Activated CD4-positive, alpha-beta T cell treated with anti-CD3 and anti-CD28 coated beads for 24 hours (primary cell): ENCODE data around the gene TMPRSS9.

Experiments
- DNase-seq, 2 donors: peaks; one replicate each; pipeline ENCODE4 v3.0.0-alpha.2; 2020; ENCODE audit warnings: low read depth in 2 of 2

The TMPRSS9 gene

GRCh38 chr19:2329501-2329916 lies 30.6 kb upstream of the TMPRSS9 start:
- DNase-seq, result no peak

DNA sequence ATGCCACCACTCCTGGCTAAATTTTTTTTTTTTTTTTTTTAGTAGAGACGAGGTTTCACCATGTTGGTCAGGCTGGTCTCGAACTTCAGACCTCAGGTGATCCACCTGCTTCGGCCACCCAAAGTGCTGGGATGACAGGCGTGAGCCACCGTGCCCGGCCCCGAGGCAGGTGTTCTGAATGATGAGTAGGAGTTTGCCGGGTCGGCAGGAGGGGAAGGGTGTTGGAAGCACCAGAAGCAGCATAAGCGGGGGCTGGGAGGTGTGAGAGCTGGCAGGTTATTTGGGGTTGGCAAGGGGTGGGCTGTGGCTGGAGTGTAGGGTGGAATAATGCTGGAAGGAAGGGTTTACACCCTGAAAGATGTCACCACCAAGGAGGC lies 29.8 kb upstream of the TMPRSS9 start:
- DNase-seq, result no peak

GRCh38 chr19:2330632-2331284 lies 29.3 kb upstream of the TMPRSS9 start:
- no peak for DNase-seq

DNA sequence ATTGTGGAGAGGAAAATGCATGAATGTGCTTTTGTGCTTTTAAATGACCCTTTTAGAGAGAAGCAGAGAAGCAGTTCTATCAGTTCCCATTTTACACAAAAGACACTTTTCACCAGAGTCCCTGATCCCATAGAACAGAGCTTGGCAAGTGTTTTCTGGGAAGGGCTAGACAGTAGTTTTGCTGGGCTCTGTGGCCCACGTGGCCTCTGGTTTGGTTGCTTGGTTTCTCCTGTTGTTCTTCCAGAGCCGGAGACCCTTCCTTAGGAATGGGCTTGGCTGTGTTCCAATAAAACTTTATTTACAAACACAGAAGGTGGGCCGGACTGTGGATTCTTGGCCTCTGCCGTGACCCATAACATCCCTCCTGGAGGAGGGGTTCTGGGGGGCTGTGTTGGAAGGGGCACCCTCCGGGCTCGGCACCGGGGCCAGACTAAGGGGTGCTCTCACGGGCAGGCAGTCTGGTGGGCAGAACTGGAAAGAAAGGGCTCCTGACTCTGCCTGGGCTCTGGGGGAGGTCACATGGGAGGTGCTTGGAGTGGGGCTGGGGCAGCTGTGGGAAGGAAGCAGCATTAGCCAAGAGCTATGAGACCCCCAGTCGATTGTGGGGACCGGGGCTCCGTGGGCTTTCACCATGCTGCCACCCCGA lies 28.3 kb upstream of the TMPRSS9 start:
- no peak for DNase-seq

DNA sequence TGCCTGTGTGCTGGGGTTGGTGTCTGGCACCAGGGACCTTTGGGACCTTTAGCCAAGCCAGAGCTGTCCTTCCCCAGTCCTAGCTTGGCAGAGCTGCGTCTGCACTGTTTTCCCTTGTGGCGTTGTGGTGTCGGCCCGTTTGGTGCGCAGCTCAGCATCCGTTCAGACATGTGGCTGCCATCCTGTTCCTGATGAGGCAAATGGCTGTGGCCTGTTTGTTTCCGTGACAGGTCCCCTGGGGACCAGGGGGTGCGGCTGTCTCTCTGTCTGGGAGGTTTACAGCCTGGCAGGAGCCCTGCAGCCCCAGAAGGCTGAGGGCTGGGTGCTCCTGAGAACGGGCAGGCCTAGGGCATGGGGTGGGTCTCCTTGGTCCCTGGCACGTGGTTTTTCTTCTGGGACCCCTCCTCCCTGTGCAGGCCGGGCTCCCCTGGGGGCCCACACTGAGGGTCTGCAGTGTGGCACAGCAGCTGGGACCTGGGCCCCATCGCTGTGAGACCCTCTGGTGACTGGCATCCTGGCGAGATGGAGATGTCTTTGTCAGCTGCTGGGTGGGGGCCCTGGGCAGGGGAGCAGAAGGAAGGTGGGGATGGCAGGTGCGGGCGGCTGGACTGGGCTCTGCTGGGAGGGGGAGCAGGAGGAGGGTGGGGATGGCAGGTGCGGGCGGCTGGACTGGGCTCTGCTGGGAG lies 27.6 kb upstream of the TMPRSS9 start:
- DNase-seq, result no peak

DNA sequence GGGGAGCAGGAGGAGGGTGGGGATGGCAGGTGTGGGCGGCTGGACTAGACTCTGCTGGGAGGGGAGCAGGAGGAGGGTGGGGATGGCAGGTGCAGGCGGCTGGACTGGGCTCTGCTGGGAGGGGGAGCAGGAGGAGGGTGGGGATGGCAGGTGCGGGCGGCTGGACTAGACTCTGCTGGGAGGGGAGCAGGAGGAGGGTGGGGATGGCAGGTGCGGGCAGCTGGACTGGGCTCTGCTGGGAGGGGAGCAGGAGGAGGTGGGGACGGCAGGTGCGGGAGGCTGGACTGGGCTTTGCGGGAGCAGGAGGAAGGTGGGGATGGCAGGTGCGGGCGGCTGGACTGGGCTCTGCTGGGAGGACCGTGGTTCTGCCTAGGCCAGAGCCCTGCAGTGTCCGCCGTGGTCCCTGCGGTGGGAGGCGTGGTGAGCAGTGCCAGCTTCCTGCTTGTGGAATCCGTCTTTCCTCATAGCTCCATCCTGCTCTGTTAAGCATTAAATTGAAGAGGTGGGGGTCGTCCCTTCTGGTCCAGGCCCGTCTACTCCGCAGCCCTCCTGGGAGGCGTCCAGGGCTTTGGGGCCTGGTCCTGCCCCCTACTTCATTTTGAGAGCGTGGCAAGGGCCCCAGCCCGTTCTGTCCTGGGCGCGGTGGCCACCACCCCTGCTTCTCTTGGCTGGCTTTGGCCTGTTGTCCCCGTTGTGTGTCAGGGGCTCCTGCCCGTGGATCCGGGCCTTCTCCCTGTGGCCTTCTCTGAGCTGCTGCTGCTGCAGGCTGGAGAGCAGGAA lies 26.8 kb upstream of the TMPRSS9 start:
- DNase-seq, result no peak

- no peak for DNase-seq
These were observed 26.3 kb upstream of the TMPRSS9 start for GRCh38 chr19:2333807-2334211.

GRCh38 chr19:2334426-2334825 lies 25.6 kb upstream of the TMPRSS9 start:
- no peak for DNase-seq

DNA sequence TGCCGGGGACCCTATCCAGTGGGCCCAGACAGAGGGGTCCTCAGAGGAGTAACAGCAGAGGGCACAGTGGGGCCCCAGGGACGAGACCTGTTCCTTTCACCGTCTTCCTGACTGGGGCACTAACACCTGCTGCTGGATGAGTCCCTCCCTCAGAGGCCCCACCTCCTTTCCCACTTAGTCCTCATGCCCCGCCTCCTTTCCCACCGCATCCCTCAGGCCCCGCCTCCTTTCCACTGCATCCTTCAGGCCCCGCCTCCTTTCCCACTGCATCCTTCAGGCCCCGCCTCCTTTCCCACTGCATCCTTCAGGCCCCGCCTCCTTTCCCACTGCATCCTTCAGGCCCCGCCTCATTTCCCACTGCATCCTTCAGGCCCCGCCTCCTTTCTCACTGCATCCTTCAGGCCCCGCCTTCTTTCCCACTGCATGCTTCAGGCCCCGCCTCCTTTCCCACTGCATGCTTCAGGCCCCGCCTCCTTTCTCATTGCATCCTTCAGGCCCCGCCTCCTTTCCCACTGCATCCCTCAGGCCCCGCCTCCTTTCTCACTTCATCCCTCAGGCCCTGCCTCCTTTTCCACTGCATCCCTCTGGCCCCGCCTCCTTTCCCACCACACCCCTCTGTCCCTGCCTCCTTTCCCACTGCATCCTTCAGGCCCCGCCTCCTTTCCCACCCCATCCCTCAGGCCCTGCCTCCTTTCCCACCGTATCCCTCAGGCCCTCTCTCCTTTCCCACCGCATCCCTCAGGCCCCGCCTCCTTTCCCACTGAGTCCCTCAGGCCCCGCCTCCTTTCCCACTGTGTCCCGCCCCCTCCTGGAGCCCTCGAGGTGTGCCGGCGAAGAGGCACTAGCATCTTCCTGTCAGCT lies 24.8 kb upstream of the TMPRSS9 start:
- no peak for DNase-seq

DNA sequence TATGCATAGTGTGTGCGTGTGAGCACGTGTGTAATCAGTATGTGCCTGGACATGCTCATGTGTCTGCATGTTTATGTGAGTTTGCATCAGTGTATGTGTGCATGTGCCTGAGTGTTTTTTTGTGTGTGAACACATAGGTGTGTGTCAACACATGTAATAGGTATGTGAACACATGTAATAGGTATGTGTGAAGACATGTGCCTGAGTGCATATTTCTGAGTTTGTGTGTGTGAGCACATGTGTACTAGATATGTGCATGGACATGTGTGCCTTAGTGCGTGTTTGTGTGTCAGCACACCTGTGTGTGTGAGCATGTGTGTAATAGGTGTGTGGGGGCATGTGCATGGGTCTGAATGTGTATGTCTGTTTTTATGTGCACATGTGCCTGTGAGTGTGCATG lies 24.2 kb upstream of the TMPRSS9 start:
- DNase-seq, result no peak

DNA sequence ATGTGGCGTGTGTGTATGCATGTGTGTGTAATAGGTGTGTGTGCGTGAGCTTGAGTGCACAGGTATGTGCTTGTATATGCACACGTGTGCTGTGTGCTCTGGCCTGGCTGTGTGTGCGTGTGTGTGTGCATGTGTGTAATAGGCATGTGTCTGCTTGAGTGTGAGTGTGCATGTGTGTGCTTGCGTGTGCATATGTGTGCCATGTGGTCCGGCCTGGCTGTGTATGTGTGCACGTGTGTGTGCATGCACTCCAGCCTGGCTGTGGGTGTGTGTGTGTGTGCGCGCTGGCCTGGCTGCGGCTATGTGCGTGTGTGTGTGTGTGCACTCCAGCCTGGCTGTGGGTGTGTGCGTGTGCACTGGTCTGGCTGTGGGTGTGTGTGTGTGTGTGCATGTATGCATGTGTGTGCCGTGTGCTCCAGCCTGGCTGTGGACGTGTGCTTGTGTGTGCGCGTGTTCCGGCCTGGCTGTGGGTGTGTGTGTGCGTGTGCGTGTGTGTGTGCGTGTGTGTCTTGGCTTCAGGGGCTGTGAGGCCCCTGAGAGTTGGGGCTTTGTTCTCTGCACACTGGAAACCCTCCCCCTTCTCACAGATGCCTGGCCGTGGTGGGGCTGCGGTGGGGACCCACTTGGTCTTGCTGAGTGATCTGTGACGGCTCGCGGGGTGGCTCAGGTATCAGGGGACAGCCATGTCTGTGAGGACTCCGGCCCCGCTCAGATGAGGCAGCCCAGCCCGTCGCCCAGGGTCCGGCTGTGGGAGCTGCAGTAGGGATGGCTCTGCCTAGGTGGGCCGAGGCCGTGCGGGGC lies 23.3 kb upstream of the TMPRSS9 start:
- no peak for DNase-seq

DNA sequence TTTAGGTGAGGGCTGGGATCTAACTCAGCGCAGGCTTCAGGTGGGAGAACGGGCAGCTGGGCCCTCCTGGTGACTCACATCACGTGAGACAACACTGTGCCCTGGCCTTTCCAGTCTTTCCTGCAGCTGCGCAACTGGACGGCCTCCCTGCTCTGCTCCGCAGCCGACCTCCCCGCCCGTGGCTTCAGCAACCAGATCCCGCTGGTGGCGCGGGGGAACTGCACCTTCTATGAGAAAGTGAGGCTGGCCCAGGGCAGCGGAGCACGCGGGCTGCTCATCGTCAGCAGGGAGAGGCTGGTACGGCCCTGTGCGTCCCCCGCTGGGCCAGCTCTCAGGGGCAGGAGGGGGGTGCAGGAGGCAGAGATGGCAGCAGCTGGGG lies 22.7 kb upstream of the TMPRSS9 start:
- DNase-seq, result no peak

- no peak for DNase-seq
These were observed 21.9 kb upstream of the TMPRSS9 start for GRCh38 chr19:2338055-2338615.

DNA sequence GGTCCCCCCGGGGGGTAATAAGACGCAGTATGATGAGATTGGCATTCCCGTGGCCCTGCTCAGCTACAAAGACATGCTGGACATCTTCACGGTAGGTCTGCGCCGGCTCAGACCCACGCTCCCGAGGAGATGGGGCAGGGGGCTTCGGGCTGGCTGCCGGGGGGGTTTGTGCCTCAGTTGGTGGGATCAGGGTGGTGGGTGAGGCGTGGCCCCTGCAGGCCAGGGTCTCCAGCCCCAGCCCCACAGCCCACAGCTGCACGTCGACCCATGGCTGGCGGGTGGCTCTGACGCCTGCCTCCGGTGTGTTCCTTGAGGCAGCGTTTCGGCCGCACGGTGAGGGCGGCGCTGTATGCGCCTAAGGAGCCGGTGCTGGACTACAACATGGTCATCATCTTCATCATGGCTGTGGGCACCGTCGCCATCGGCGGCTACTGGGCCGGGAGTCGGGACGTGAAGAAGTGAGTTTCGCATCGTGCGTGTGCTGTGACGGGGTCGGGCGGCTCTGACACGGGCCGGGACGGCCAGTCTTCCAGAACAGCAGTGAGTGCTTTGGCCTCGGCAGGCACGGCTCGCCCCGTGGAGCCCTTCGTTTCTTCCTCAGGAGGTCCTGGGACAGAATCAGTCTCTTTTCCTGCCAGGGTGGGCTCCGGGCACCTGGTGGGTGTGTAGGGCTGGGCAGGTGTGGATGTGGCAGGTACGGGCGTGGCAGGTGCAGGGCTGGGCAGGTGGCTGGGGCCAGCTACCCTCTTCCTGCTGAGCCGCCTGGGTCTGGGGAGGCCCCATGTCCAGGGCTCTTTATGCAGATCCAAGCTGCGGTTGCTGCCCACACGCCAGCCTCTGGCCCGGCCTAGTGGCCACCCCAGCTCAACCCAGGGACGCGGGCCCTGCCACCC lies 21.1 kb upstream of the TMPRSS9 start:
- DNase-seq, result no peak

DNA sequence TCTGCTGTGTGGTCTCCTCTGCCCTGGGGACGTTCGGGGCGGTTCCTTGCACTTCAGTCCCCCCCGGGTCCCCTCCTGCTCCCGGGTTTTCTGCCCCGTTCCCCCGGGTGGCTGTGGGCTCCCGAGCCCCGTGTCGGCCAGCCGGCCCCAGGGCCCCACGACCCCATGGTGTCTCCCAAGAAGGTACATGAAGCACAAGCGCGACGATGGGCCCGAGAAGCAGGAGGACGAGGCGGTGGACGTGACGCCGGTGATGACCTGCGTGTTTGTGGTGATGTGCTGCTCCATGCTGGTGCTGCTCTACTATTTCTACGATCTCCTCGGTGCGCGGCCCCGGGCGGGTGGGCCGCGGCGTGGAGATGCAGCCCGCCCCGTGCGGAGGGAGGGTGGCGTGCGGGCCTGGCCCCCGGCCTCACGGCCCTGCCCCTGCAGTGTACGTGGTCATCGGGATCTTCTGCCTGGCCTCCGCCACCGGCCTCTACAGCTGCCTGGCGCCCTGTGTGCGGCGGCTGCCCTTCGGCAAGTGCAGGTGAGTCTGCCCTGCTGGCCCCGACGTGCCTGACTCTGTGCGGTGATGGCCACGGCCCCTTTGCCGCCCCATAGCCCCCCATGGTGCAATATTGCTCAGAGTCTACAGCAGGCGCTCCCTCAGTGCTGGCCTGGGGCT lies 20.3 kb upstream of the TMPRSS9 start:
- no peak for DNase-seq

GRCh38 chr19:2340496-2341243 lies 19.4 kb upstream of the TMPRSS9 start:
- no peak for DNase-seq

DNA sequence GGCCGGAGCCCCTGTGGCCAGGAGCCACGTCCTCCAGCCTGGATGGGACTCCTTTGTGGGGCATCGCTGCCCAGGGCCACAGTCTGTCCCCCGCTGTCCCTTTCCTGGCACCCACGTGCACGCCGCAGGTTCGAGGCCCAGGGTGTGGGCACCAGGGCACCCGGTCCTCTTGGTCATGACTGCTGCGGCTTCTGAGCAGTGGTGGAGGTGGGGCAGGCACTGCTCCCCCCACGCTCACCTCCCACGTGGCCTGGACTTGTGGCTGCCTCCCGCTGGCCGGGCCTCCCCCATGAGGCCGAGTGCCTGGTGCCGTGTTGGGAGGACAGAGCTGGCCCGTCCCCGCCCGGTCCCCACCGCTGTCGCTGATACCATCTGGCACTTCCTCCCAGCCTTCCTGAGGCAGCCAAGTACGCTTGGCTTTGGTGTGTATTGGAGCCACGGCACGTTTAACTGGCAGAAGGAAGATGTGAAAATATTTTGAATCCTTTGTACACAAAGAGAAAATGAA lies 18.8 kb upstream of the TMPRSS9 start:
- DNase-seq, result no peak

DNA sequence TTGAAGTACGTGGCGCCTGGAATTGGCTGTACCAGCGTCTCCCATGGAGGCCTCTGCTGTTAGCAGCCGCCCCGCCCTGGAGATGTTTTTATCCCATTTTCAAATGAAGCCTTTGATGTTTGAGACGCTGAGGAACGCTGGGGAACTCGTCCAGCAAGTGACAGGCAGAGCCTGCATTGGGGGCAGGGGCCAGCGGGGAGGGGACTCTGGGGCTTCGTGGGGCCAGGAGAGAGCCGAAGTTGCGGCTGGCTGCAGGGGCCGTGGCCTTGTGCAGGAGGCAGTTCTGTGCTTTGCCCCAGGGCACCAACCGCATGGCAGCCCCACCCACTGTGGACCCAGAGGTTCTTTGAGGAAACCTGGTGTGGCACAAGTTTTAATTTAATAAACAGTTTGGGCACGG lies 18.1 kb upstream of the TMPRSS9 start:
- DNase-seq, result no peak
